NT2/D1 (cell line): ENCODE results near the gene ROPN1.
"Not testable (repeated sequence)": the region's sequence is repeated elsewhere in the genome, so short reads cannot be mapped to it uniquely, and the experiment has no call there.

Experiments used
- SUZ12 ChIP-seq: IDR thresholded peaks from 2 replicates; pipeline ENCODE4 v1.6.1; 2011; ENCODE audit not compliant: insufficient read length, insufficient read depth; ENCODE audit errors: extremely low read depth
- ZNF274 ChIP-seq: IDR thresholded peaks from 2 replicates; pipeline ENCODE4 v1.6.1; 2011; ENCODE audit warnings: mild to moderate bottlenecking, low read depth, low read length

GRCh38 chr3:123967260-123967659 lies 24.7 kb downstream of the ROPN1 start:
- TF ChIP-seq ZNF274, SUZ12: not testable (repeated sequence)
